Sigmoid colon (tissue), 7 donors: ENCODE results near the gene THRB. TPM values are rescaled to one million over a fixed set of nuclear protein-coding genes. Genes with fewer than 3 reads are reported as not detected.

Source experiments
- DNase-seq: peaks from one replicate; pipeline ENCODE4 v3.0.0-alpha.2; 2019
- H3K27ac ChIP-seq, 4 donors: fragments of 200-600 bp; sonication (generic); one replicate each; pipeline ENCODE4 v1.5.1; 2016 to 2019; ENCODE audit warnings: mild to moderate bottlenecking in 1 of 4
- H3K27me3 ChIP-seq, 3 donors: fragments of 200-600 bp; sonication (generic); one replicate each; pipeline ENCODE4 v1.5.1; 2019; ENCODE audit warnings: mild to moderate bottlenecking in 1 of 3
- H3K36me3 ChIP-seq, 4 donors: fragments of 200-600 bp; sonication (generic); one replicate each; pipeline ENCODE4 v1.5.1; 2016 to 2019
- H3K4me1 ChIP-seq, 4 donors: fragments of 200-600 bp; sonication (generic); one replicate each; pipeline ENCODE4 v1.5.1; 2017 to 2019
- H3K4me3 ChIP-seq, 4 donors: fragments of 200-600 bp; sonication (generic); one replicate each; pipeline ENCODE4 v1.5.1; 2017 to 2019; ENCODE audit warnings: mild to moderate bottlenecking in 2 of 4, moderate library complexity in 1 of 4
- H3K9me3 ChIP-seq, 4 donors: fragments of 200-600 bp in 3 of 4; sonication (generic) in 3 of 4; one replicate each; pipeline versions ENCODE4 v1.5.1 to v1.6.1; 2013 to 2019
- CTCF ChIP-seq, 4 experiments: fragments of 450-650 bp in 3 of 4; fragments of 200-600 bp in 1 of 4; IDR thresholded peaks; one replicate each; pipeline ENCODE4 v1.5.1; 2016 to 2019; ENCODE audit warnings: antibody characterized with exemption in 4 of 4, mild to moderate bottlenecking in 3 of 4, moderate library complexity in 2 of 4
- EP300 ChIP-seq, 4 donors: sonication (generic); formaldehyde crosslinking; IDR thresholded peaks; one replicate each; pipeline ENCODE4 v1.6.1; 2017; ENCODE audit warnings: antibody characterized with exemption in 4 of 4
- POLR2A ChIP-seq, 2 donors: fragments of 450-650 bp; IDR thresholded peaks; one replicate each; pipeline ENCODE4 v1.6.1; 2016; ENCODE audit warnings: antibody characterized with exemption in 2 of 2, mild to moderate bottlenecking in 2 of 2, moderate library complexity in 2 of 2
- POLR2AphosphoS5 ChIP-seq, 4 donors: sonication (generic); formaldehyde crosslinking; IDR thresholded peaks; one replicate each; pipeline ENCODE4 v1.6.1; 2017; ENCODE audit warnings: antibody characterized with exemption in 4 of 4
- WGBS, 2 donors: extraction: QIAGEN DNeasy Blood & Tissue Kit; methylation state at CpG; one replicate each; pipeline ENCODE4 v1.1.7; 2013; 5-methylcytosine and 5-hydroxymethylcytosine counted together
- intact Hi-C: fragments of 100-400 bp; cut with DNase I; formaldehyde crosslinking; loops from one replicate; pipeline ENCODE4 v1.15.1; 2023
- polyA plus RNA-seq, 3 donors: library from polyadenylated mRNA; stranded (reverse); fragments of 200-250 nt; gene quantifications; one replicate each; pipeline ENCODE4 v1.2.3, GENCODE V29; 2013
- total RNA-seq, 4 donors: library from RNA; depleted of rRNA; stranded (reverse); fragments of >200 nt; gene quantifications; one replicate each; pipeline ENCODE4 v1.1.0, GENCODE V29; 2016
- donor health status: healthy with polysubstance abuse.
- donor health status: Bipolar disorder and iron deficiency.
- donor health status: healthy.

The THRB gene
- total and polyA plus RNA-seq, 7 donors, result 7.2 to 49.5 (median 29.7) TPM

- DNase-seq, result no peak
- Histone ChIP-seq H3K4me1 (peaks cover 0 to 47% (median 39%) of the 10 kb centered on the region in 4 donors), H3K27me3 (no peaks in the 10 kb centered on the region), H3K4me3 (no peak overlapping the region), H3K27ac (peak overlapping the region in 3 of 4 donors; percentile 15 to 43 (median 27)), H3K36me3 (peaks cover 0 to 11% (median 2%) of the 10 kb centered on the region in 4 donors), H3K9me3 (no peaks in the 10 kb centered on the region)
- intact Hi-C loops, result no loop called here
- TF ChIP-seq EP300 (IDR thresholded peaks at IDR 0.05) (no peak), CTCF (IDR thresholded peaks at IDR 0.05) (no peak), POLR2A (IDR thresholded peaks at IDR 0.05) (no peak), POLR2AphosphoS5 (IDR thresholded peaks at IDR 0.05) (no peak)
- 55 to 74% methylated on average over 5 of the region's 5 CpGs for WGBS, 2 donors
Measured at GRCh38 chr3:24225385-24225950, 269.2 kb downstream of the THRB start.

- no peak for DNase-seq
- peak overlapping the region in 3 of 4 donors; percentile 15 to 43 (median 27) for H3K27ac ChIP-seq
- no peaks in the 10 kb centered on the region for H3K27me3 ChIP-seq
- TF ChIP-seq POLR2AphosphoS5 (IDR thresholded peaks at IDR 0.05), result no peak
- TF ChIP-seq POLR2A (IDR thresholded peaks at IDR 0.05), result no peak
- no peak for TF ChIP-seq CTCF (IDR thresholded peaks at IDR 0.05)
- TF ChIP-seq EP300 (IDR thresholded peaks at IDR 0.05), result no peak
- H3K4me1 ChIP-seq, result peaks cover 0 to 54% (median 45%) of the 10 kb centered on the region in 4 donors
- 87 to 95% methylated on average over 4 of the region's 4 CpGs for WGBS, 2 donors
- peaks cover 0 to 11% (median 2%) of the 10 kb centered on the region in 4 donors for H3K36me3 ChIP-seq
- H3K9me3 ChIP-seq, result no peaks in the 10 kb centered on the region
- no peak overlapping the region for H3K4me3 ChIP-seq
- intact Hi-C loops, result loop anchor here (5.0 kb wide), 1 partner anchor 88 kb away; no protein-coding TSS in a partner anchor
Measured at GRCh38 chr3:24224666-24225384, 269.8 kb downstream of the THRB start.

- Histone ChIP-seq H3K36me3 (no peaks in the 10 kb centered on the region), H3K4me1 (peaks cover 0 to 77% (median 59%) of the 10 kb centered on the region in 4 donors), H3K4me3 (no peak overlapping the region), H3K27ac (peak overlapping the region; percentile 69 to 82 (median 78)), H3K27me3 (no peaks in the 10 kb centered on the region), H3K9me3 (no peaks in the 10 kb centered on the region)
- WGBS, 2 donors, result 58 to 83% methylated on average over 4 of the region's 4 CpGs
- intact Hi-C loops, result loop anchor here (5.0 kb wide), 1 partner anchor 85 kb away; no protein-coding TSS in a partner anchor
- TF ChIP-seq EP300 (IDR thresholded peaks at IDR 0.05) (no peak), POLR2A (IDR thresholded peaks at IDR 0.05) (no peak), POLR2AphosphoS5 (IDR thresholded peaks at IDR 0.05) (no peak), CTCF (IDR thresholded peaks at IDR 0.05) (no peak)
- DNase-seq, result no peak
Measured at GRCh38 chr3:24222165-24222805, 272.4 kb downstream of the THRB start.

- intact Hi-C loops, result loop anchor here (5.0 kb wide), 1 partner anchor 84 kb away; no protein-coding TSS in a partner anchor
- H3K27me3 ChIP-seq, result no peaks in the 10 kb centered on the region
- WGBS, 2 donors, result 59 to 72% methylated on average over 4 of the region's 4 CpGs
- peak; percentile 82 for DNase-seq
- TF ChIP-seq POLR2A (IDR thresholded peaks at IDR 0.05), result no peak
- TF ChIP-seq POLR2AphosphoS5 (IDR thresholded peaks at IDR 0.05), result peak; percentile 33 to 79 (median 70)
- no peaks in the 10 kb centered on the region for H3K9me3 ChIP-seq
- H3K36me3 ChIP-seq, result no peaks in the 10 kb centered on the region
- no peak overlapping the region for H3K4me3 ChIP-seq
- peaks cover 0 to 67% (median 50%) of the 10 kb centered on the region in 4 donors for H3K4me1 ChIP-seq
- H3K27ac ChIP-seq, result peak overlapping the region; percentile 69 to 82 (median 78)
Measured at GRCh38 chr3:24220859-24221657, 273.6 kb downstream of the THRB start.
